COR-L47 (cell line): Measurements from ENCODE around the gene HAUS3.
A peak's percentile ranks its signal among the peaks of the same experiment; 100 is the strongest.

Experiments used
- DNase-seq: peaks from one replicate; lab custom pipeline; 2025; lab: John Stamatoyannopoulos, UW

Gene HAUS3

GRCh38 chr4:2241410-2242353 is at the start of gene HAUS3, which contains the start of gene POLN:
TSS of gene HAUS3 (minus strand) at chr4:2242121. CDS start at chr4:2240946, 1,175 bp downstream.
TSS of gene POLN (minus strand) at chr4:2242121. CDS start at chr4:2229231, 12,890 bp downstream.
- peak; percentile 96 for DNase-seq

- no peak for DNase-seq
These were observed 49.2 kb upstream of the HAUS3 start for GRCh38 chr4:2290974-2291704.

GRCh38 chr4:2290488-2290887 is 48.6 kb upstream of the HAUS3 start:
- DNase-seq = no peak

GRCh38 chr4:2289955-2290333 is 48.0 kb upstream of the HAUS3 start:
- DNase-seq = no peak

- no peak for DNase-seq
These were observed 47.5 kb upstream of the HAUS3 start for GRCh38 chr4:2289311-2289954.

- no peak for DNase-seq
These were observed 46.2 kb upstream of the HAUS3 start for GRCh38 chr4:2288051-2288541.

- DNase-seq = no peak
These were observed 45.6 kb upstream of the HAUS3 start for GRCh38 chr4:2287594-2287915.

- no peak for DNase-seq
These were observed 45.1 kb upstream of the HAUS3 start for GRCh38 chr4:2286904-2287593.

- DNase-seq = no peak
These were observed 43.9 kb upstream of the HAUS3 start for GRCh38 chr4:2285613-2286381.

GRCh38 chr4:2284934-2285612 is 43.2 kb upstream of the HAUS3 start:
- DNase-seq = no peak

GRCh38 chr4:2284161-2284933 is 42.4 kb upstream of the HAUS3 start:
- no peak for DNase-seq

- DNase-seq = no peak
These were observed 41.3 kb upstream of the HAUS3 start for GRCh38 chr4:2283199-2283711.

- no peak for DNase-seq
These were observed 39.8 kb upstream of the HAUS3 start for GRCh38 chr4:2281575-2282343.

GRCh38 chr4:2280531-2281300 is 38.8 kb upstream of the HAUS3 start:
- peak; percentile 15 for DNase-seq

GRCh38 chr4:2277956-2278355 is 36.0 kb upstream of the HAUS3 start:
- DNase-seq = no peak

- no peak for DNase-seq
These were observed 34.8 kb upstream of the HAUS3 start for GRCh38 chr4:2276581-2277325.
